Activated effector memory CD4-positive, alpha-beta T cell treated with anti-CD3 and anti-CD28 coated beads, Interleukin-2, amount 50 U/mL, for 16 hours (primary cell): ENCODE results near the gene DMAP1.

Source experiments
- DNase-seq: peaks from one replicate; pipeline ENCODE4 v3.0.0-alpha.2; 2020

DMAP1 gene

DNA sequence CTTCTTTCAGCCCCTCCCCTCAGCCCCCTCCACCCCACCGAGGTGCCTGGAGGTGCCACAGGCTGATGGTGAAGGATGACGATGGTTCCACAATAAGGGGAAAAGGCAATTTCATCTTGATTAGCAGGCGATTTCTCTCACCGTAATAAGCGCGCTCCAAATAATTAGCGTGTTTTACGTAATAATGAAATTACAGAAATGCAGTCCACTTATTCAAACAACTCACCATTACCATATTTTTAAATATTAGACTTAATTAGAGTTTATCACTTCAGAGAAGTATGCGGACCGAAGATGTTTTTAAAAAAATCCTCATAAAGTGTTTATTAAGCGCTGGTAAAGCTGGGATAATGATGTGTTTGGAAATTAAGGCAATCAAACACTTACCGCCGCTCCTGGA, 14.9 kb downstream of the DMAP1 start:
- DNase-seq = no peak

DNA sequence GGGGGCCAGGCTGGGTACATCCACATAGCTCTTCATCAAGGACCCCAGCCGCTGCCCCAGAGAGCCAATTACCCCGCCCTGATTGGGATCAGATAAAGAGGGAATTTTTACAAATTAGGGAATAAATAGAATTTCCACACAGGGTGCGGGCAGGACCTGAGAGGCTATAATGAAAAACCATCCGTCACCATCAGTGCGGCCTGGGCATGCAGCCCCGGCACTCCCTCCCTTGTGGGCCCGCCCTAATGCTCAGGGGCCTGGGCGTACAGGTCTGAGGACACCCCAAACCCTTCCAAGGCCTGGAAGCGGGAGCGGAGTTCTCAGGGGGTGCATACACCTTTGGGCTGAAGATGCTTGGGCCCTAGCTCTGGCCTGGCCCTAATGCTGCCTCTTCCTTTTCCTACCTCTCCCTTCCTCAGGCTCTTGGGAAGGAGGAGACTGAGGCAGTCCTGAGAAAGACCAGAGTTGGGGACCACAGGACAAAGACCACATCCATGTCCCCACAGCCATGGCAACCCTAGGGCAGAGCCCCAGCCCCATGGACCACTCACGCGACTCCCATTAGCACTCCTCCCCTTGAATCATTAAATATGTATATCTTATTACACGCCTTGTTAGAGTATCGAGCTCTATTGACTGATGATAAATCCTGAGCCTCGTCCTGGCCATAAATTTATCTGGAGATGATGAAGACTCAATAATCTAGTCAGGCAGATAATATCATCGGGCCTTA, 16.3 kb downstream of the DMAP1 start:
- no peak for DNase-seq

DNA sequence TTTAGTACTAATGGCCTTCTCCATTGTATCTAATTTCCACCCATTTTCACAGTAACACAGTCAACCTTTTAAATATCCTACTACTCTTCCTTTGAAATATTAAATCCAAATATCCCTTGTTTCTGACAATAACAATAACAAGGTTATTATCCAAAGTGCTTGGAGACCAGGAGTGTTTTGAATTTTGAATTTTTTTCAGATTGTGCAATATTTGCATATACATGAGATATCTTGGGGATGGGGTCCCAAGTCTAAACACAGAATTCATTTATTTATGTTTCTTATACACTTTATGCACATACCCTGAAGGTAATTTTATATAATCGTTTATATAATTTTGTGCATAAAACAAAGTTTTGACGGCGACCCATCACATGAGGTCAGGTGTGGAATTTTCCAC, 17.5 kb downstream of the DMAP1 start:
- no peak for DNase-seq

DNA sequence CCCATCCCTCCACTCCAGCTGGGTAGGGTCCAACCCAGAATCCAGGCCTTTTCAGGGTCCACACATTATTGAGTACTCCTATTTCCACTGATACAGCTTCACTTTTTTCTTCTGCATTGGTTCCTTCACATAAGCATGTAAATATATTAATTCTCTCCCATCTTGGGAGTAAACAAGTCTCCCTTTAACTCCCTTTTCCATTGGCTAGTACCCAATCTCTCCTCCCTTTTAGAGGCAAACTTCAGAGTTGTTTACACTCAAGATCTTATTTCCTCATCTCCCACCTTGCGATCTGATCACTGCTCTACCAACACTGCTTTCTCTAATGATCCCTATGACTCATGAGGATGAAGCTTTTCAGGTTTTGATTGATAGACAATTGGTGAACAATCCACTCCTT, 20.3 kb downstream of the DMAP1 start:
- no peak for DNase-seq

DNA sequence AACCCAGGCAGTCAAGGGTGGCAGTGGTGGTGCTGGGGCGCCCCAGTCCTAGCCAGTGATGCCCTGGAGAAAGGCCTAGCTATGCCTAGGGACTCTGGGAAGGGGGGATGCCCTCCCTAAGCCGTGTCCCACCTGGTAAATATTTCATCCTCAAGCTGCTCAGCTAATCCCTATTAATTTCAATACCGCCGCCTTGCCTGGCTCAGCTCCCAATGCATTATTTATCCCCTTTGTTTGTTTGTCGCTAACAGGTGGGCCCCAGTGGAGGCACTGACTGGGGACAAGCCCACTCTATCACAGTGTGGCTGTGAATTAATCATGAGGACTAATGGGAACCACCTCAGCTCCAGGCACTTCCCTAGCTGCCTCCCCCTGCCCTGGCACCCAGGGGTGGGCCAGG, 22.5 kb downstream of the DMAP1 start:
- DNase-seq = no peak

DNA sequence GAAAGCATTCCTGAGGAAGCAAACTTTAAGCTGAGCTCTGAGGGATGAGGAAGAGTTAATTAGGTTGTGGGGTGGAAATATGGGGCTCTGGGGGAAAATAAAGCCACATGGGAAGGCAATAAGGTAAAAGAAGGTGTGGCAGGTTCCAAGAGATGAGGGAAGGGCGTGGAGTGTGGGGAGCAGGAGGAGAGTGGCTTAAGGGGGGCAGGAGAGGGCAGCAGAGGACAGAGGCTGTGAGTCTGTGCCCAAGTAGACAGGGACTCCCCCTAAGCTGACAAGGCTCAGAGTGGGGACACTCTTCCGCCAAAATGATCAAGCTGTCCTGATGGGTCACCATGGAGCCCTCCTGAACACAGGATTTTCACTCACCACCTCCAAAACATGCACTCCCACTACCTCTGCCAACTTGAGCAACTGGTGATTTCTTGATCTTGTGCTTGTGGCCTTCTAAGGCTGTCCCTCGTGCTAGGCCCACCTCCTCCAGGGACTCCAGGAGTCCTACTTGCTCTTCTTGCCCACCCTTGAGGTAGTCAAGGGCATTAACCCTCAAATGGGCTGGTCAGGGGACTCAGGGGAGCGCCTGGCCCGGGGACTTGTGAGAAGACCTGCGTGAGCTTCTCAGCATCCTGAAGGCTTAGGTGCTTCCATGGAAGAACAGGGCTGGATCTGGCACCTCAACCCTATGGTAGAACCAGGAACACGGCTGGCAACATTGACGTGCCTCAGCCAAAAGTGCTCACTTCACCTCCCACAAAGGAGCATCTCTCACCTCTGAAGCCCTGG, 23.4 kb downstream of the DMAP1 start:
- no peak for DNase-seq

DNA sequence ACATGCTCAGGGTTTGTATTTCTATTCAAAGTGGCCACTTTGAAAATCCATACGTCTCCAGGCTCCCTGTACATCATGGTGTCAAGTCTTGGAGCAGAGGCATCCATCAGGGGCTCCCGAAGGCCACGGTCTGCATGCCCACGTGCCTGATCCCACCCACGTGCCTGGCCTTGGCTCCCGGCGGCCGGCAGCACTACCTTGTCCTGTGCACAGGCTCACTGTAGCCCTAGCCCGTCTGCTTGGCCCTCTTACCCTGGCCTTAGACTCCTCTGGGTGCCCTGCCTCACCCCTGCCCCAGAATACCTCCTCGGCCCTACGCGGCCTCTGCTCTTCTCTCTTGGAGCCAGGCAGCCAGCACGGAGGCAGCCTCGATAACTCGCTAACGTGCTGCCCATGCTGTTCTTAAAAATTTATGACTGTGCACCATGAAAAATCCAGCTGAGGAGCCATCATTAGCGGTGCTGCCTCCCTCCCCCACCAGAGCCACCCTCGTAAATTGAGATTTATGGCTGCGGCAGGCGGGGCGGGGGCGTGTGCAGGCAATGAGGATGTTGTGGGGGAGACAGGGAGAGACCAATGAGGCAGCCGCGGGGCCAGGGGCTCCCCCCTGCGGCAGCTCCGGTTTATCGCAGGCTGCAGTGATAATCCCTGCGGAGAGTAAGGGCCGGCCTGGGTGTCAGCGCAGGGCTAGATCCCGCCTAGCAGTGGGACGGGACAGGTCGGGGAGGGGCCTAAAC, 24.6 kb downstream of the DMAP1 start:
- DNase-seq = no peak

DNA sequence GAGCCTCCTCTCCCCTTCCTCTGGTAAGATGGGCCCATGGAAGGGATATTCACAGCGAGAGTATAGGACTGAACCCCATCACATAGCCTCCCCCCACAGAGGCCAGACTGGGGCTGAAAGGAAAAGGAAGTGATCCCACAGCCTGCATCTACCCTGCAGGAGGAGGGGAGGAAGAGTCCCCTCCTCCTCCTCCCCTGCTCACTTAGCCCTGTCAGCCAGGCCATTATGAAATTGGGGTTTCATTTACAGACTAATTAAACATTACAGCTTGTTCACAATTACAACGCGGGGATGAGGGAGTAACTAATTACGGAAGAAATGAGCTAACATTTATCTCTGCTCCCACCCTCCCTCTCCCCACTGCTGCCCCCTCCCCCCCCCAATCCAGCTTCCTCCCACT, 25.4 kb downstream of the DMAP1 start:
- no peak for DNase-seq

DNA sequence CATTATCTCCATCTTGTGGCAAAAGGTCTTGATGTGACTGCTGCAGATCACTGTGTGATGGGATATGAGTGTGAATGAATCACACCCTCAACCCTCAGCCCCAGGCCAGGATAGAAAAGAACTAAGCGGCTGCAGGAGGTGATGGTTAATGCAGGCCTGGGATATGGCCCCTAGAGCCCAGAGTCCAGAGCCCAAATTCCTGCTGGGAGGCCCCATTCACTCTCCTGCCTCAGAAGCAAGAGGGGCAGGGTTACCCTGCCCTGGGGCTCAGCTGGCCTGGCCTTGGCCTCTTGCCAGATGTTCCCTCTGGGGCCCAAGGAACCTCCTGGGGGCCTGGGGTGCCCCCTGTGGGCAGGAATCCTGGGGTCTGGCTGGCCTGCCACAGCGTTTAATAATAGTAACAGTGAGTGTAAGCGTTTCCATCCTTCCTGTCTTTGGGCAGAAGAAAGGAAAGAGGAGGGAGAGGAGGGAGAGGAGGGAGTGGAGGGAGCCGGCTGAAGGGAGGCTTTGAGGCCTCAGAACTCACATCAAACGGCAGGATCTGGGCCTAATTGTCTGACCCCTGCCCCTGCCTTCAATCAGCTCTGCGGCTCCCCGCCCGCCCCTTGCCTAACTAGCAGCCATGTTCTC, 26.2 kb downstream of the DMAP1 start:
- DNase-seq = no peak

DNA sequence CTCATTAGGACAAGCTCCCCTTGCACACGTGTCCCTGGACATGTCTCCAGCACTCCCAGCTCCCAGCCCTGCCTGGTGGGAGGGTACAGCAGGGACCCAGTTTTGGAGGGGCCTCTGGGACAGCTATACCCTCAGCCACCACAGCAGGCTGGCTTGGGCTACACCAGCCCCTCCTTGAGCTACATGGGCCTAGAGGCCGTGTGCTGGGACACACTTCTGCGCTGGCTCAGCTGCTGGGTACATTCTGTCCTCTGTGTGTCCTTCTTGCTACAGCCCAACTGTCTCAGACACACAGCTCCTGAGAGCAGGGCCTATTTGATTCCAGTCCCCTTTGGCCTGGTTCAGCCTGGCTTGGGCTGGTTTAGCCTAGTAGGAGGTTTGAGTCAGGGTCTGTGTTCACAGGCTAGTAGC, 26.7 kb downstream of the DMAP1 start:
- no peak for DNase-seq

DNA sequence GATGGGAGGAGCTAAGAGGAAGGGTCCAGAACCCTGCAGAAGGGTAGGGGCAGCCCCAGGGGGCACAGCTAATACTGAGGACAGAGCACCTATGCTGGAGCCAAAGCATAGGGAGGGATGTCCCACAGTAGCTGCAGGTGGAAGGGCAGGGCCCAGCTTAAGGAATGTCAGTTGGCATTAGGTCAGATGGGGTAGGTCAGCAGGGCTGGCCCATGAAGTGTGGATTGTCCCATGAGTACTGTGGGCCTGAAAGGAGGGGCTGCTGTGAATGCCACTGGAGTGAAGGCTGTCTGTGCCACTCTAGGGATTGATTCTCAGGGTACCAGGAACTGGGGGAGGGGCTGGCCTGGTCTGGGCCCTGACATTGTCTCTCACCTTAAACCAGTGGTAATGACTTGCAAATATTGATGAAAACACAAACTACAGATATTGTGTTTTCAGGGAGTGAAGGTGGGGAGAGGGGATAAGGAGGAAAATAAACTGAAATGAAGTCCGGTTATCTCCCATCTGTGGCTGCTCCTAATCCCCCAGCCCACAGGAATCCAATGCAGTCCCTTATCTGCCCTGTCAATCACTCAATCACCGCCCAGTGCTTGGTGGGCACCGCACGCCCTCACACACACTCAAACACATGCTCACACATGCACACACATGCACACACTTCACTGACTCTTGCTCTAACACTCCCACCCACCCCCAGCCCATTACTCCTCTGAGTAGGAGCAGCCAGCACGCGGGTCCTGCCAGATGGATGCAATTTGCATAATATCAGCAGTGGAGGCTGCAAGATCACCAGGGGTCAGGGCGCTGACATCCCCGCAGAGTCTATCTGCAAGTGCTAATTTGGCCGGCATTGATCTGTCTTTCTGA, 27.8 kb downstream of the DMAP1 start:
- DNase-seq = no peak

DNA sequence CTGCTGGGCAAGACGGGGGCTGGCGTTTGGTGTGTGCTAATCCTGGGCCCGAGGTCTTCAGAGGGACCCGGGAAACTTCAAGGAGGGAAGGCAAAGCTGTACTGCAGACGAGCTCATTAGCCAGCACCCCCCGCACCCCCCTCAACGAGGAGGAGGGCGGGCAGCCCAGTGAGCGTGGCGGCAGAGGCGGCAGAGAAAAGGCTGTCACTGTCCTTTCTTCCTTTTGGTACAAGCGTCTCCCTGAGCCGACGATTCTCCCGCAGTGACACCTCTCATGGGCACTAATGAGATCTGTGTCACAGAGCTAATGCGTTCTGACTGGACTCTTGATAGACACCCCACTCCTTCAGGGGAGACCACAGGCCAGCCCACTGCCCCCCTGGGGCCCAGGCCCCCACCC, 29.5 kb downstream of the DMAP1 start:
- no peak for DNase-seq

DNA sequence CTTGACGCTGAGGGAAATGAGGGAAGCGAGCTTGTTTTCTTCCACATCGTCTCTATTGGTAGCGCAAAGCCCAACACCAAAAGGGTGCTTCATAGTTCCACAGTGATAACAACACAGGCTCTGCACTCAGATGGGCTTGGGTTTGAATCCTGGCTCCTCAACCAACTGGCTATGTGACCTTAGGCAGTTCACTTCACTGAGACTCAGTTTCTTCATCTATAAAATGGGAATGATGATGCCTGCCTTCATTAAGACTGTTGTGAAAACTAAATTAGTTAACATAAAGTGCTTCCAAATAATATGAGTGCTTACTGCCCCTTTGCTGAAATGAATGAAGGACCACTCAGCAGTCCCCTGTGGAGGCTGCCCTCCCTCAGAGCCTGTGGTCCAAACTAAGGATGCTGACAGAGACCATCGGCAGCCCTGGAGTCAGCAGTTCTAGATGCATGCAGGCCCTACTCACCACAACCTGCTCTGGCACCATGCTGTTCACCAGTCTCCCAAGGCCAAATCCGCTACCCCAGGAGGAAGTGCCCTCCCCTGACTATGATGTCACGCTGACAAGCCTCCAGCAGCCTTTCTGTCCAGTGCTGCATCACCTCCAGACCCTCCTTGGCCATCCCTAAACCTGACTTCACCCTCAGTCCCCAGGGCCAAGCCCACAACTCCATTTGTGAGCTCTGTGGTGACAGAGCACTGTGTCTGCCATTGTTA, 30.7 kb downstream of the DMAP1 start:
- no peak for DNase-seq

DNA sequence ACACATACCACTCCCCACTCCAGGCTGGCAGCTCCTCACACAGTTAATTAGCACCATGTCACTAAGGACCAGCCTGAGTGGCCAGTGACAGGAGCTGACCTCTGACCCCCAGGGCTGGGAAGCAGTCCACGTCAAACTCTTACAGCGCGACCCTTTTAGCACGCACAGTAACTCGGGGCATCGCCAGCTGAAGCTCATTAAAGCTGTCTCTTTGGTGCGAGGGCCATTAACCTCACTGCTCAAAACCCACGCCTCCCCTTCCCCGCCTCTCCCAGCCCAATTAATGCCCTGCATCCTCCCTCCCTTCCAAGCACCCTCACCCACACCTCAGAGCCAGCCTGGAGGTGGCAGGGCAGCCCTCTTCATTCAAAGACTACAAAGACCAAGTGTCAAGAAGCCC, 31.7 kb downstream of the DMAP1 start:
- DNase-seq = no peak

DNA sequence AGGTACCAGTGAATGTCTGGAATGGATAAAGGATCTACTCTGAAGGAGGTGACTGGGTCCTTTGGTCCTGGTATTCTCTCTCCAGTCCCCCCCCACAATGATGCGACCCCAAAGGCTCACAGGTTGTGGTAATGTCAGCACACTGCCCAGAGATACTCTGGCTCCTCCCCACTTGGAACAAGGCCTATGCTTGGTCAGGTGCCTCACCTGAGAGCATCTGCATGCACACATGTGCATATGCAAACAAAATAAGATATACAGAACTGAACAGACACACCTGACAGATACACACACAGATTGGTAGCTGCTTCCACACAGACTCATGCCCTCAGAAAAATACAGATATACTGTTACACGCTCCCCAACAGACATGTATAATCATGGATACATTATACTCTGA, 33.5 kb downstream of the DMAP1 start:
- DNase-seq = no peak

DNA sequence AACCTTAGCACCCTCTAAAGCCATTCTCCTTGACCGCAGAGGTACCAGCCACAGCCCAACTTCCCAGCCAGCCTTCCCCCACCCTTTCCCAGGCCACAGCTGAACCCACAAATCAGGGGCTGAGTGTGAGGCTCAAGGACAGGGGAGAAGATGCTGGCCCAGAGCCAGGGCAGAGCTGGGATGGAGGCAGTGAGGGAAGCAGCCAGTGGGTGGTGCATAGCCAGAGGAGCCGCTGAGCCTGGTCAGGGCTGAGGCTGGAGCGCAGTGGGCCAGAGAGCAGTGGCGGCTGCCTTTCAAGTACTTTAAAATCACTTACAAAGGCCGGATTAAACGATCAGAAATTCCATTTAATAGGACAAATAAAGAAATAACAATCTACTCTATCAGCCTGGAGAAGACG, 36.3 kb downstream of the DMAP1 start:
- no peak for DNase-seq

DNA sequence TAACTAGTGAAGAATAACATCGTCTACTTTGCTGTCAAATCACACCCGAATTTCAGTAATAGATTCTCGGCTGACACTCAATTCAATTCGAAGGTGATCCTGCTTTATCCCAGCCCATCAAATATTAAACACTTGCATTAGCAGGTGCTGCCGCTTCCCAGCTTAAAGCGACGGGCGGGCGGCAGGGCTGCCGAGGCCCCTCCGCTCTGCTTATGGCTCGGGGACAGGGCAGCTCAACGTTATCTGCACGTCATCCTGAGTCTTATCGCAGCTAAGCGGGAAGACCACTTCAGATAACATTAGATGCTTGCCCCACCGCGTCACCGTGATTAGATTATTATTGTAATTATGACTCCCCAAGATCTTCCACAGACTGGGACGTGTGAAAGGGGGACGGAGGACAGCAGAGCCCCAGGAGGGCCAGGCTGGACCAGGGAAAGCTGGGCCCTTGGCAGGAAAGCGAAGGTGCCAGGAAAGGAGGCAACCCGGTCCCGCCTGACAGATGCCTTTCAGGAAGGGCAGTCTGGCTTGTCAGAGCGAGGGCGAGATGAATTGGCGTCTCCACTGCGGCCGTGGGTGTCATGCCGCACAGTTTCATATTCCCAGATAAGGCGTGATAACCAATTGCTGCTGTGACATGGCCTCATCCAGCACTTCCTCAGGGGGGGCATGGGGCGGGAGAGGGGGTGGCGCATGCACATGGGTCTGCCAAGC, 37.0 kb downstream of the DMAP1 start:
- DNase-seq = no peak

DNA sequence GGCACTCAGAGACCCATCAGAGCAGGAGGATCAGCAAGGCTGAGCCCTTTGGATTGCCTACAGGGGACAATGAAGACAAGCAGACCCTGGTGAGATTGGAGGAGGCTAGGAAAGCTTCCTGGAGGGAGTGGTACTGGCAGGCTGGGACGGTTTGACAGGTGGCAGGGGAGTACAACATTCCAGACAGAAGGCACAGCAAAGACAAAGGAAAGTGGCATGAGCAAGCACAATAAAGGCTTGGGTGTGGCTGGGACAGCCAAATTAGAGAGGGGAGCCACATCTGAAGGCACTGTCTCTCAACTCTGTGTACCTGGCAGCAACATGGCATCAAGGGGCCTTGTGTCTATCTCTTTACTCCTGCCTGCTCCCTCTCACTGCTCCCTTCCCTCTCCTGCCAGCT, 38.2 kb downstream of the DMAP1 start:
- DNase-seq = no peak

DNA sequence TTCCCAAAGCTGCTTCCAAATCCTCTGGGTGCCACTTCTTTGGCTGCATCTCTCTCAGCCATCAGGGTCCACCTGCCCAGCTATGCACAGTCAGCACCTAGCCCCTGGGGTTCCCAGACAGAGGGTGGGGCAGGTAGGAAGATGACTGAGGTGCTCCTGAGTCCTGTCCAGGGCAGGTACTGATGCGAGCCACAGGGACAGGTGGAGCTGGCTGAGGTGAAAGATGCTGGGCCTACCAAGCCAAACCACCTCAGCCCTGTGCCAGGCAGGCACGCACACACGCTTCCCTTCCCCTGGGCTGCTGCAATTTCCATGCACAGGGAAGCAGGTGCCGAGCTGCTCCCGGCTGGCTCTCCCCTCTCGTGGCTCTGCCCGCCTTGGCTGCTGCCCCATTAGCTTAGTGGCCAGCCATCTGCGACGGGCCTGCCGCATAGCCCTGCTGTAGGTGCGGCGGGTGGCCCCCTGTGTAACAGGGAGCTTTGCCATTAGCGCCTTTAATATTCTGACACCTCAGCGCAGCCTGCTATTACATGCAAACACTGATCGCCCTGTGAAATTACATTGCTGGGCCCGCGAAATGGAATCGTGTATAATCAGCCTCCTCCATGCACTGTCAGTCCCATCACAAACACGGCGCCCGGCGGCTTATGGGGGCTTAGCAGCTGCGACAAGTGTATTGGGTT, 38.9 kb downstream of the DMAP1 start:
- no peak for DNase-seq

DNA sequence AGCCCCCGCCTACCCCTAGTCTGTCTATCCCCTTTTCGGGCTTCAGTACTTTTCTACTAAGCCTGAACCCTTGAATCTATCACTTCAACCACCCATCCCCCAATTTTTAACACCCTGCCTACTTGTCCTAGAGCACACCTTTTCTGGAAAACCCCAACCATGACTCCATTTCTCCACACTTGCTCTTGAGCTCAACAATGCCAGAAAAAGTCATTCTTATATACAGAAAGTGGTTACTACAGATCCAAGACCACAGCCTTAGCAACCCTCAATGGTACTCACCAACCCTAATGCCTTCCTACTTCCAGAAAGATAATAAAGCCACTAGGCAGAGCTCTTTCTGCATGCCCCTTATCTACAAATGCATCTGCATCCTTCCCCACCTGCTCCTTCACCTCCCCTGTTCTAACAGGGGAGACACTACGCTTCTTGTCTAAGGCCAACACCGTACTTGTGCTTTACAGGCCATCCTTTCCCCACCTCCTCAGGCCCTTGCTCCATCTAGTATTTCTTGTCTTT, 41.2 kb downstream of the DMAP1 start:
- no peak for DNase-seq
